T-cell (primary cell): ENCODE results near the gene KREMEN1. TPM values are rescaled to one million over a fixed set of nuclear protein-coding genes. Genes with fewer than 3 reads are reported as not detected.

ENCODE experiments used
- ATAC-seq, 4 experiments: fragments of 200-7000 bp in 3 of 4; fragments of 150-1000 bp in 1 of 4; cut with Tn5 transposase; replicated peaks in 1 of 4; 1 replicate in 3 of 4; 2 replicates in 1 of 4; pipeline ENCODE4 v1.10.0; 2021; ENCODE audit warnings: moderate library complexity in 3 of 4, mild to moderate bottlenecking in 2 of 4, moderate number of reproducible peaks in 1 of 4
- CTCF ChIA-PET, 2 donors: fragments of 300-600 bp; sonication (Branson Sonifier 250); formaldehyde crosslinking; loops; one replicate each; lab custom pipeline; 2022; ENCODE audit warnings: antibody characterized with exemption in 2 of 2; lab: Charles Lee
- POLR2A ChIA-PET, 2 donors: fragments of 300-600 bp; sonication (Branson Sonifier 250); formaldehyde crosslinking; loops; one replicate each; lab custom pipeline; 2022; ENCODE audit warnings: antibody characterized with exemption in 2 of 2; lab: Charles Lee
- DNase-seq, 35 experiments: peaks; one replicate each; pipeline versions ENCODE4 v3.0.0 to v3.0.0-alpha.2; 2013 to 2023
- H3K27ac ChIP-seq: one replicate; pipeline ENCODE4 v1.5.1; 2013; ENCODE audit warnings: low read length
- H3K27me3 ChIP-seq, 2 experiments: replicated peaks in 1 of 2; 1 replicate in 1 of 2; 2 replicates in 1 of 2; pipeline versions ENCODE4 v1.6.1 to v1.7.0; 2013; ENCODE audit warnings: low read length in 1 of 2, mixed read lengths in 1 of 2; ENCODE audit not compliant: control insufficient read depth in 2 of 2, insufficient read depth in 2 of 2; ENCODE audit errors: extremely low read depth in 1 of 2
- H3K36me3 ChIP-seq, 2 donors: 1 replicate in 1 of 2; 2 replicates in 1 of 2; pipeline versions ENCODE4 v1.6.1 to v1.7.0; 2013; ENCODE audit warnings: low read length in 1 of 2; ENCODE audit not compliant: control insufficient read depth in 2 of 2, insufficient read depth in 1 of 2; ENCODE audit errors: extremely low read depth in 1 of 2
- H3K4me1 ChIP-seq, 2 experiments: 1 replicate in 1 of 2; 2 replicates in 1 of 2; pipeline versions ENCODE4 v1.6.1 to v1.7.0; 2013; ENCODE audit warnings: low read length in 2 of 2, mixed read lengths in 1 of 2; ENCODE audit not compliant: insufficient read depth in 2 of 2, control insufficient read depth in 1 of 2; ENCODE audit errors: extremely low read depth in 1 of 2
- H3K4me3 ChIP-seq, 2 donors: 1 replicate in 1 of 2; 2 replicates in 1 of 2; pipeline versions ENCODE4 v1.5.1 to v1.7.0; 2013; ENCODE audit warnings: mild to moderate bottlenecking in 2 of 2, low read length in 1 of 2, moderate library complexity in 1 of 2; ENCODE audit not compliant: control insufficient read depth in 1 of 2; ENCODE audit errors: extremely low read depth in 1 of 2
- H3K9me3 ChIP-seq: 2 replicates; pipeline ENCODE4 v1.7.0; 2013
- H3K27ac Mint-ChIP-seq, 2 donors: one replicate each; pipeline ENCODE4 v1.8.0; 2020 to 2021; ENCODE audit warnings: mild to moderate bottlenecking in 2 of 2, mixed read lengths in 2 of 2
- H3K27me3 Mint-ChIP-seq, 2 donors: one replicate each; pipeline ENCODE4 v1.8.0; 2021 to 2022; ENCODE audit warnings: mixed read lengths in 2 of 2
- H3K36me3 Mint-ChIP-seq: one replicate; pipeline ENCODE4 v1.8.0; 2021; ENCODE audit warnings: mixed read lengths
- H3K4me1 Mint-ChIP-seq, 3 donors: one replicate each; pipeline ENCODE4 v1.8.0; 2020 to 2022; ENCODE audit warnings: mixed read lengths in 3 of 3, mild to moderate bottlenecking in 1 of 3
- H3K4me3 Mint-ChIP-seq, 3 donors: one replicate each; pipeline ENCODE4 v1.8.0; 2020 to 2022; ENCODE audit warnings: mild to moderate bottlenecking in 3 of 3, mixed read lengths in 3 of 3, moderate library complexity in 3 of 3
- H3K9me3 Mint-ChIP-seq, 3 donors: one replicate each; pipeline ENCODE4 v1.8.0; 2020 to 2022; ENCODE audit warnings: mixed read lengths in 3 of 3
- WGBS: methylation state at CpG from one replicate; pipeline ENCODE4 v1.1.5; 2013; ENCODE audit warnings: missing lambda C conversion rate; ENCODE audit not compliant: insufficient coverage; 5-methylcytosine and 5-hydroxymethylcytosine counted together
- total RNA-seq, 35 experiments: library from RNA in 6 of 35; stranded (reverse) in 6 of 35; fragments of 120-200 nt in 1 of 35; gene quantifications; one replicate each; pipeline versions ENCODE4 v1.2.1 to v1.2.4 and lab custom pipeline; 2013 to 2026

KREMEN1 gene
- total RNA-seq, 5 donors from 2014 or later (not counting 1 experiment from before 2014, with no cell fraction given) = 0.20 to 0.25 (median 0.20) TPM; not detected in 2

- CTCF ChIA-PET = no interaction called here
Measured at GRCh38 chr22:29190918-29191317, 118.1 kb downstream of the KREMEN1 start.

GRCh38 chr22:29193021-29193420 is 120.2 kb downstream of the KREMEN1 start:
- H3K9me3 ChIP-seq = no peaks in the 10 kb centered on the region
- Mint-ChIP-seq H3K36me3 (no peaks in the 10 kb centered on the region), H3K9me3 (peaks cover 0 to 3% (median 0%) of the 10 kb centered on the region in 3 donors), H3K27me3 (peaks cover 0 to 9% of the 10 kb centered on the region in 2 donors), H3K4me3 (no peak overlapping the region), H3K27ac (no peak overlapping the region), H3K4me1 (no peaks in the 10 kb centered on the region)
- CTCF ChIA-PET = no interaction called here
- H3K4me3 ChIP-seq = no peak overlapping the region
- 97% methylated on average over 7 of the region's 8 CpGs for WGBS
- H3K4me1 ChIP-seq = no peaks in the 10 kb centered on the region
- H3K27me3 ChIP-seq = peaks cover 0 to 5% of the 10 kb centered on the region in 2 experiments
- no peak for ATAC-seq
- DNase-seq = no peak
- no peaks in the 10 kb centered on the region for H3K36me3 ChIP-seq
- POLR2A ChIA-PET = no interaction called here
- H3K27ac ChIP-seq = no peak overlapping the region

More at GRCh38 chr22:29190918-29191317, 118.1 kb downstream of the KREMEN1 start:
- H3K36me3 ChIP-seq = no peaks in the 10 kb centered on the region
- no peak overlapping the region for H3K4me3 ChIP-seq
- peaks cover 0 to 12% of the 10 kb centered on the region in 2 experiments for H3K27me3 ChIP-seq
- no peak overlapping the region for H3K27ac ChIP-seq
- no peak overlapping the region for H3K27ac Mint-ChIP-seq
- 100% methylated on average over 5 of the region's 10 CpGs for WGBS
- peaks cover 0 to 2% of the 10 kb centered on the region in 2 donors for H3K27me3 Mint-ChIP-seq
- H3K9me3 ChIP-seq = no peaks in the 10 kb centered on the region
- DNase-seq = no peak
- no peaks in the 10 kb centered on the region for H3K4me1 ChIP-seq
- ATAC-seq = no peak
- POLR2A ChIA-PET = no interaction called here
- H3K4me3 Mint-ChIP-seq = no peak overlapping the region
- no peaks in the 10 kb centered on the region for H3K4me1 Mint-ChIP-seq
- no peaks in the 10 kb centered on the region for H3K36me3 Mint-ChIP-seq
- peaks cover 0 to 3% (median 0%) of the 10 kb centered on the region in 3 donors for H3K9me3 Mint-ChIP-seq

- peaks cover 0 to 2% of the 10 kb centered on the region in 2 experiments for H3K27me3 ChIP-seq
- Mint-ChIP-seq H3K27me3 (peaks cover 0 to 10% of the 10 kb centered on the region in 2 donors), H3K9me3 (peaks cover 0 to 3% (median 0%) of the 10 kb centered on the region in 3 donors), H3K4me1 (no peaks in the 10 kb centered on the region), H3K36me3 (no peaks in the 10 kb centered on the region), H3K27ac (no peak overlapping the region), H3K4me3 (no peak overlapping the region)
- DNase-seq (no peak), ATAC-seq (no peak)
- CTCF ChIA-PET = no interaction called here
- H3K9me3 ChIP-seq = no peaks in the 10 kb centered on the region
- no CpG with 5 or more reads among the region's 2 CpGs for WGBS
- no peaks in the 10 kb centered on the region for H3K4me1 ChIP-seq
- no peak overlapping the region for H3K27ac ChIP-seq
- POLR2A ChIA-PET = interaction anchor here in 1 of 2 donors (0.5 kb wide), 1 partner anchor 99 kb away, joined by 5 read pairs; no protein-coding TSS in a partner anchor
- H3K4me3 ChIP-seq = no peak overlapping the region
- no peaks in the 10 kb centered on the region for H3K36me3 ChIP-seq
Measured at GRCh38 chr22:29194184-29194583, 121.3 kb downstream of the KREMEN1 start.

GRCh38 chr22:29195118-29195963 is 122.5 kb downstream of the KREMEN1 start:
- Mint-ChIP-seq H3K9me3 (peaks cover 0 to 3% (median 0%) of the 10 kb centered on the region in 3 donors), H3K27ac (no peak overlapping the region), H3K4me3 (no peak overlapping the region), H3K4me1 (no peaks in the 10 kb centered on the region), H3K27me3 (peaks cover 5 to 19% of the 10 kb centered on the region in 2 donors), H3K36me3 (no peaks in the 10 kb centered on the region)
- Histone ChIP-seq H3K9me3 (no peaks in the 10 kb centered on the region), H3K4me3 (no peak overlapping the region), H3K4me1 (no peaks in the 10 kb centered on the region), H3K27me3 (peaks cover 0 to 10% of the 10 kb centered on the region in 2 experiments), H3K36me3 (no peaks in the 10 kb centered on the region), H3K27ac (no peak overlapping the region)
- DNase-seq = no peak
- WGBS = 88% methylated on average over 4 of the region's 8 CpGs
- CTCF ChIA-PET = no interaction called here
- POLR2A ChIA-PET = no interaction called here
- ATAC-seq = no peak

GRCh38 chr22:29195964-29196666 is 123.3 kb downstream of the KREMEN1 start:
- 70% methylated on average over 10 of the region's 10 CpGs for WGBS
- H3K27me3 Mint-ChIP-seq = peaks cover 10 to 23% of the 10 kb centered on the region in 2 donors
- H3K27ac Mint-ChIP-seq = no peak overlapping the region
- no peak overlapping the region for H3K4me3 Mint-ChIP-seq
- no peaks in the 10 kb centered on the region for H3K36me3 Mint-ChIP-seq
- no peak overlapping the region for H3K4me3 ChIP-seq
- H3K4me1 ChIP-seq = no peaks in the 10 kb centered on the region
- ATAC-seq (no peak), DNase-seq (no peak)
- CTCF ChIA-PET = no interaction called here
- peaks cover 0 to 2% (median 0%) of the 10 kb centered on the region in 3 donors for H3K4me1 Mint-ChIP-seq
- peaks cover 0 to 3% (median 0%) of the 10 kb centered on the region in 3 donors for H3K9me3 Mint-ChIP-seq
- POLR2A ChIA-PET = no interaction called here
- peaks cover 0 to 18% of the 10 kb centered on the region in 2 experiments for H3K27me3 ChIP-seq
- no peak overlapping the region for H3K27ac ChIP-seq
- H3K36me3 ChIP-seq = no peaks in the 10 kb centered on the region
- H3K9me3 ChIP-seq = no peaks in the 10 kb centered on the region

GRCh38 chr22:29197096-29197495 is 124.3 kb downstream of the KREMEN1 start:
- H3K9me3 ChIP-seq = no peaks in the 10 kb centered on the region
- WGBS = no CpG with 5 or more reads among the region's 3 CpGs
- peaks cover 0 to 23% of the 10 kb centered on the region in 2 experiments for H3K27me3 ChIP-seq
- no peaks in the 10 kb centered on the region for H3K36me3 ChIP-seq
- CTCF ChIA-PET = no interaction called here
- H3K9me3 Mint-ChIP-seq = peaks cover 0 to 3% (median 0%) of the 10 kb centered on the region in 3 donors
- H3K4me3 Mint-ChIP-seq = no peak overlapping the region
- no peak for DNase-seq
- H3K27ac Mint-ChIP-seq = no peak overlapping the region
- H3K36me3 Mint-ChIP-seq = no peaks in the 10 kb centered on the region
- H3K4me1 ChIP-seq = peaks cover 2 to 6% of the 10 kb centered on the region in 2 experiments
- POLR2A ChIA-PET = no interaction called here
- H3K27me3 Mint-ChIP-seq = peaks cover 14 to 27% of the 10 kb centered on the region in 2 donors
- no peak overlapping the region for H3K4me3 ChIP-seq
- no peak overlapping the region for H3K27ac ChIP-seq
- peaks cover 3 to 10% (median 7%) of the 10 kb centered on the region in 3 donors for H3K4me1 Mint-ChIP-seq
- ATAC-seq = no peak
